Erythroblast (primary cell): ENCODE measurements around the gene MAD1L1.

Experiments
- GATA1 ChIP-seq: IDR thresholded peaks from 2 replicates; pipeline ENCODE4 v1.6.1; 2011; ENCODE audit warnings: low read depth, mild to moderate bottlenecking, control low read depth, low read length, moderate library complexity
- POLR2A ChIP-seq: IDR thresholded peaks from 2 replicates; pipeline ENCODE4 v1.6.1; 2011; ENCODE audit warnings: mild to moderate bottlenecking, low read length

DNA sequence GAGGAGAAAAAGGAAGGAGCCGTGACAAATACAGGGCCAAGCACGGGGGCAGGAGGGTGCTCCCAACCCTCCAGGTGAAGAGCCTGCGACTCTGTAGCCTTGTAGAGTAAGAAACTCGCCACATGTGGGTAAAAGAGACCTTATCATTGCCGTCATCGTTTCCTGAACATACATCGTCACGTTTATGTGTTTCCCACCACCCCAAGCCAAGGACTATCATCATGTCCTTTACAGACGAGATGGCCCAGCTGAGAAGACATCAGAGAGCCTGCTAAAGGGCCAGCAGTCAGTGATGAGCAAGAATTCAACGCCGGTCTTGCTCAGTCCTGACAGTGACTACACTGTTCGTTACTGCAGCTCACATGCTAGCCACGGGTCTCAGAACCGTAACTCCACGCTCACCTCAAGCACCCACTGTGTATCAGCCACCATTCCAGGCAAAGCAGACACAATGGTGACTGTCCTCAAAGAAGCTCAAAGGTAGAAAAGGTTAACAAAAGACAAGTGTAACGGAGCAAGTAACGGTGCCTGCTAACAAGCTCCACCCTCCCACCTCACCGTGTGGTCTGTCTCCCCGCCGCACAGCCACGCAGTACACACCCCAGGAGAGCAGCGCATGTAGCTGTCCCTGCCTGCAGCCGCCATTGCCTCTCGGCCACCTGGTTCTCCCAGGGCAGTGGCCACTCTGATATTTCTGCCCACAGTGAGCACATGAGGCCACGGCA, 147.8 kb downstream of the MAD1L1 start:
- TF ChIP-seq POLR2A (no peak), GATA1 (no peak)
